ENCODE measurements around the gene LRMDA.

Gene LRMDA

DNA sequence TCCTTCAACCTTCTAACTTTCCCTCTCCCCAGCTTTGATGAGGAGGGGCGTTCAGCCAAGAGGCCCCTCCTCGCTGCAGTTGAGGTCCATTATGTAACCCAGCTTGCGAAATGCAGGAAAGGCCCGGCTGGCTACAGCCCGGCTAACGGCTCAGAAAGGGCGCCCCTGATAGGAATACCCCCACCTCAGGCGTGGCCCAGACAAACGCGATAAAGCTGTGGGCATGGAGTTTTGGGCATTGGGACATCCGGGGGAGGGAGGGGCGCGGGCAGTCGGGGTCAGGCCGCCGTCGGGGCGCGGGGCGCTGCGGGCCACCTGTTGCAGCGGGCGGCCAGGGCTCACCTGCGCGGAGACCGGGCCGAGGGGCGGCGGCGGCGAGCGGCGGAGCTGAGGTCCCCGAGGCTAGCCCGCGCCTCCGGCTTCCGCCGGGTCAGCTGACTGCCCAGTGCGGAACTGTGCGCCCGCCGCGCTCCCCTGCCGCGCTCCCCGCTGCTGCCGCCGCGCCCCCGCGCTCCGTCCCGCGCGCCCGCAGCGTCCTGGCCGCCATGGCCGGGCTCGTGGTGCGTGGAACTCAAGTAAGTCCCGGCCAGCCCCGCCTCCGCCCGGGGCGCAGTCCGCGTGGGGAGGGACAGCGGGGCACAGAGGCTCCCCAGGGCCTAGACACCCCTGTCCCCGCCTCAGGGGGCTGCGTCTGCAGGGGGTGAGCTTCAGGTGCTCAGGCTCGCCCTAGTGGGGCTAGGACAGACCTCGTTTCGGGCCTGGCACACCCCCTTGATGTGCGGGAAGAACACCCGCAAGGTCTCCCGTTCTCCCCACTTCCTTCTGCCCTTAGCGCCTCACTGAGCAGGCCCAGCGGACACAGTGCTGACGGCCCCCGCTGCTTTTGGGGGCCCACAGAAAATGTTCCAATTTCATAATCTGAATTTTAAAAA is at the start of gene LRMDA:
Gene LRMDA, plus strand, starts transcription at position 445 of the 932 bp plus-strand sequence.
- no CpG with 5 or more reads among the region's 82 CpGs for WGBS (ENCODE audit: insufficient coverage, insufficient read length)
- DNase-seq (ENCODE audit: low read depth, low spot score), result no peak
- no peaks in the 10 kb centered on the region for H3K36me3 ChIP-seq (ENCODE audit: control insufficient read depth, insufficient read depth, low read length)
- H3K4me1 ChIP-seq (ENCODE audit: control insufficient read depth, insufficient read depth, low read length), result 0 out of 2 replicates have a peak, but pooled peaks cover 1% of the 10 kb centered on the region
- peaks cover 73% of the 10 kb centered on the region for H3K27me3 ChIP-seq (ENCODE audit: control insufficient read depth, insufficient read depth, low read length)
- no peaks in the 10 kb centered on the region for H3K9me3 ChIP-seq (ENCODE audit: control insufficient read depth, insufficient read depth, low read length)
- no peak within 1 kb of the TSS for H3K27ac ChIP-seq (ENCODE audit: low read length)
- H3K4me3 ChIP-seq (ENCODE audit: low read length), result peak within 1 kb of the TSS; percentile 27; the same call in 1 of the 2 replicates

DNA sequence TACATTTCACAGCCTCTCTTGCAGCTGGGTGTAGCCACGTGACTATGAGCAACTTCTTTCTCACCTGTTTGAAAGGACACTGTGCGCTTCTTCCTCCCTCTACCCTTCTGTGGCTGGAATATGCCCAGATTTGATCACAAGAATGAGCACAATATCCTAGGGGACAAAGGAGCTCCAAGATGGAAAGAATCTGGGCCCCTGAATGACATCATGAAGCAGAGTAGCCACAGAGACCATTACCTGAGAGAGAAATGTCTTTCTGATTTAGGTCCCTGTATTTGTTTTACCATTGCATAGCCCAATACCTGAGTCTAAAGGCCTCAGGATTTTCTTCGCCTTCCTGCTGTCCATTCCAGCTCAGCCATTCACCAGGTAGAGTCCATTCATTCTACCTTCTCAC is 45.3 kb upstream of the LRMDA start:
- Histone ChIP-seq H3K4me3 (ENCODE audit: low read length) (no peak overlapping the region), H3K9me3 (ENCODE audit: control insufficient read depth, insufficient read depth, low read length) (no peaks in the 10 kb centered on the region), H3K4me1 (ENCODE audit: control insufficient read depth, insufficient read depth, low read length) (no peaks in the 10 kb centered on the region), H3K27ac (ENCODE audit: low read length) (no peak overlapping the region), H3K36me3 (ENCODE audit: control insufficient read depth, insufficient read depth, low read length) (no peaks in the 10 kb centered on the region), H3K27me3 (ENCODE audit: control insufficient read depth, insufficient read depth, low read length) (no peaks in the 10 kb centered on the region)
- WGBS (ENCODE audit: insufficient coverage, insufficient read length), result no CpG with 5 or more reads among the region's 3 CpGs
- DNase-seq (ENCODE audit: low read depth, low spot score), result no peak

DNA sequence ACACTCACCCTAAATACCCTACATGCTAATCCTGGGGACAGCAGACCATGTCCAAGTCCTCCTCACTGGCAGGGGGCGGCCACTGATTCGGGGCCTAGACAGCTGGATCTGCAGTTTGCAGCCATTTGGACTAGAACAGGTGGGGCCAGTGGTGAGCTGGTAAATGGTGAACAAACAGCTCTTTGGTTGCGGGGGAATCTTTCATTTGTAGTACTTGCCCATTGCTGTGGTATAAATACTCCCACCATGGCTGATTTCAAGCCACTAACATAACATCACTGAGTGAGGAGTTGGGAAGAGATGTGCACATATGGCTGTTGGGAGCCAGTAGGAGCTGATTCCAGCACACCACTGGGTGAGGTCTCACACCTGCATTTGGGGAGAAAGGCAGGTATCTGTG is 43.3 kb upstream of the LRMDA start:
- no CpG with 5 or more reads among the region's 3 CpGs for WGBS (ENCODE audit: insufficient coverage, insufficient read length)

DNA sequence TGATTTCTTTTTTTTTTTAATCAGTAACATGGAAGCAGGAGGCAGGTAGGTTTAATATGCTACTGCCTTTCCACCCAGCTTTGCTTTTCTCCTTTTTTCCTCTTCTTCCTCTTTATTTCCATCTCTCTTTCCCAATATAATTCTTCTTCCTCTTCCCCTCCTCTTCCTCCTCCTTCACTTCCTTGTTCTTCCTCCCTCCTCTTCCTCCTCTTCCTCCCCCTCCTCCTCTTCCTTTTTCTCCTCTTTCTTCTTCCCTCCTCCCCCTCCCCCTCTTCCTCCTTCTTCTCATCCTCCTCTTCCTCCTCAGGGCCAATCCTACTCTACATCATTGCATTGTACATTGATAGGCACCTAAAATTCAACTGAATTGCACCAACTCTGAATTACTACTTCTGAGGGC is 41.2 kb upstream of the LRMDA start:
- Histone ChIP-seq H3K4me3 (ENCODE audit: low read length) (no peak overlapping the region), H3K27me3 (ENCODE audit: control insufficient read depth, insufficient read depth, low read length) (peaks cover 20% of the 10 kb centered on the region), H3K36me3 (ENCODE audit: control insufficient read depth, insufficient read depth, low read length) (no peaks in the 10 kb centered on the region), H3K9me3 (ENCODE audit: control insufficient read depth, insufficient read depth, low read length) (no peaks in the 10 kb centered on the region), H3K4me1 (ENCODE audit: control insufficient read depth, insufficient read depth, low read length) (no peaks in the 10 kb centered on the region), H3K27ac (ENCODE audit: low read length) (no peak overlapping the region)
- no peak for DNase-seq (ENCODE audit: low read depth, low spot score)

More for the DNA sequence above, 43.3 kb upstream of the LRMDA start:
- no peak for DNase-seq (ENCODE audit: low read depth, low spot score)
- Histone ChIP-seq H3K4me1 (ENCODE audit: control insufficient read depth, insufficient read depth, low read length) (no peaks in the 10 kb centered on the region), H3K27me3 (ENCODE audit: control insufficient read depth, insufficient read depth, low read length) (peaks cover 3% of the 10 kb centered on the region; the same call in 1 of the 2 replicates), H3K27ac (ENCODE audit: low read length) (no peak overlapping the region), H3K4me3 (ENCODE audit: low read length) (no peak overlapping the region), H3K9me3 (ENCODE audit: control insufficient read depth, insufficient read depth, low read length) (no peaks in the 10 kb centered on the region), H3K36me3 (ENCODE audit: control insufficient read depth, insufficient read depth, low read length) (no peaks in the 10 kb centered on the region)

DNA sequence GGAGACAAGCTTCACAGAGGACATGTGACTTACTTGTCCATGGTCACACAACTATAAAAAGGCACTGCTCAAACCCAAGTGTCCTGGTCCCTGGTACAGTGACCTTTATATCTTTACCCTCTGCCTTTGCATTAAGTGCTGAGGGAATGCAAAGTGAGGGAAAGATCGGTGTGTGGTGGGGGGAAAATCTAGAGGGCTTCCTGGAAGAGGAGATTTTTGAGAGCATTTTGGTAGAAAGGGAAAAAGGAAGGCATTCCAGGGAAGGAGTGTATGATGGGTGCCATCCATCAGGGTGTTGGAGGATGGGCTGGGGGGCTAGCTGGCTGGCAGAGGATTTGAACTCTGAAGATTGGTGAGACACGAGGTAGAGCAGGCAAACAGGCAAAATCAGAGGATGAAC is 39.2 kb upstream of the LRMDA start:
- Histone ChIP-seq H3K4me1 (ENCODE audit: control insufficient read depth, insufficient read depth, low read length) (no peaks in the 10 kb centered on the region; the same call in 1 of the 2 replicates), H3K36me3 (ENCODE audit: control insufficient read depth, insufficient read depth, low read length) (no peaks in the 10 kb centered on the region), H3K27me3 (ENCODE audit: control insufficient read depth, insufficient read depth, low read length) (peaks cover 37% of the 10 kb centered on the region), H3K27ac (ENCODE audit: low read length) (no peak overlapping the region), H3K4me3 (ENCODE audit: low read length) (no peak overlapping the region), H3K9me3 (ENCODE audit: control insufficient read depth, insufficient read depth, low read length) (no peaks in the 10 kb centered on the region)
- 100% methylated on average over 1 of the region's 2 CpGs for WGBS (ENCODE audit: insufficient coverage, insufficient read length)
- no peak for DNase-seq (ENCODE audit: low read depth, low spot score)

DNA sequence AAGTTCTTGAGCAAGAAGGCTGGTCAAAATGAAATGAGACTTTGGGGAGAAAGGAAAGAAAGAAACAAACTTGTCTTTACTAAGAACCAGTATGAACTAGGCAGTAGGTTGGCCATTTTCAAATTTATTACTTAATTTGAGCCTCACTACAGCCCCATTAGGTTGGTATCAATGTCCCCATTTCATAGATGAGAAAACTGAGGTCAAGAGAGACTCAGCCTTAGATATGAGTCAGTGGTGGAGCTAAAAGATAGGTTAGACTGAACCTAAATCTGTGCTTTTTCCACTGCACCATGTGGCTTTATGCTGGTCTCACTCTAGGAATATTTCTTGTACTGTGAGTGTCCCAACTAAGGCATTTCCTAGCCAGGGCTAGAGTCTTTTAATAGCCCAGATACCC is 38.7 kb upstream of the LRMDA start:
- DNase-seq (ENCODE audit: low read depth, low spot score), result no peak
- H3K4me1 ChIP-seq (ENCODE audit: control insufficient read depth, insufficient read depth, low read length), result no peaks in the 10 kb centered on the region; the same call in 1 of the 2 replicates
- no peak overlapping the region for H3K4me3 ChIP-seq (ENCODE audit: low read length)
- H3K27ac ChIP-seq (ENCODE audit: low read length), result no peak overlapping the region
- H3K27me3 ChIP-seq (ENCODE audit: control insufficient read depth, insufficient read depth, low read length), result peaks cover 41% of the 10 kb centered on the region
- H3K36me3 ChIP-seq (ENCODE audit: control insufficient read depth, insufficient read depth, low read length), result no peaks in the 10 kb centered on the region
- no peaks in the 10 kb centered on the region for H3K9me3 ChIP-seq (ENCODE audit: control insufficient read depth, insufficient read depth, low read length)

DNA sequence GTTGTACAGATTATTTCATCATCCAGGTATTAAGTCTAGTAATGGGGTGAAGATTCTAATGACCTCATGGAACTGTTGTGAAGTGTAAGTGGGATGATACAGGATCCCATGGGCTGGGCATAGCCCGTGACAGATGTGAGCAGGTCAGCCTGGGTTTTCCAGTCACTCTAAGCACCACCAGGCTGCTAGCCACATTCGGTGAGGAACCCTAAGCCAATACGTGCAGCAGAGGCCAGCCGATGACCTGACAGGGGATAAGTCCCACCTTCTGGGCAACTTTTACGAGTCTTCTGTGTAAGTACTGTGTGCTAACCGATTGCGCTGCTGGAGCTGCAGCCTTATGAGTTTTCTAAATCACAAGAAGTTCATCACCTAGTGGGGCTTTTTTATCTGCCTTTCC is 37.2 kb upstream of the LRMDA start:
- Histone ChIP-seq H3K27ac (ENCODE audit: low read length) (no peak overlapping the region), H3K27me3 (ENCODE audit: control insufficient read depth, insufficient read depth, low read length) (peaks cover 52% of the 10 kb centered on the region)
- no CpG with 5 or more reads among the region's 7 CpGs for WGBS (ENCODE audit: insufficient coverage, insufficient read length)

DNA sequence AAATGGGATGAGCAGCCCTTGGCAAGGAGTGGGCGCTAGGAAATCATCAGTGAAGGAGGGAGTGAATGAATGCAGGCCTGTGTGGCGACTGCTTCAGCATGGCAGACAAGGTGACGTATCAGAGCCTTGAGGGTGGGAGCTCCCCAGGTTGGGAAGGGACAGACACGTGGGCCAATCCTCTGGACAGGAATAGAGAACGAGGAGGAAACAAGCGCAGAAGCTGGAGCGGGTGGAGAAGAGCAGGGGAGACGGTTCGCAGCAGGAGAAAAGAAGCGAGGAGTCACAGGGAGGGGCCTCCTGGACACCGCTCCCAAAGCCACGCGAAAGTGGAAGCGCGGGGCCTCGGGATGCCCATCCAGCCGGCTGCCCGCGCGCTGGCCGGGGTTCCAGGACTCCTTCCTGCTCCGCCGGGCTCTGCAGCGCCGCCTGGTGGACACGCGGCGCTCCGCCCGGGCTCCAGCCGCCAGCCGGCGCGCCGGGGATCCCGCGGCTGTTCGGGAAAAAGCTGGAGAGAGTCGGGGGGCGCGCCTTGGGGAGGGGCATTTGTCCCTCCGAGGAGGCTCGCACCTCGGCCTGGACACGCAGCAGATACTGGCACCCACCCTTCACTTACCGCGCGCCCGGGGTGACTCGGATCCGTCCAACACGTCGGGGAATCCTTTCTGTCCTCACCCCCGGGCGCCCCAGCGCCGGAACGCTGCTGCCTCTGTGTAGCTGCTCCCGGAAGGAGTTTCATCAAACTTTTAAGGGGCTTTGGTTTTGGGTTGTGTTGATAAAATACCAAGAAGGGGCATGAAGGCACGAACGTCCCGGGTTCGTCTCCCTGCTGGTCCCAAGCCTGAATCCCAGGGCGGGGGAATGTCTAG is 36.1 kb upstream of the LRMDA start:
- no peaks in the 10 kb centered on the region for H3K36me3 ChIP-seq (ENCODE audit: control insufficient read depth, insufficient read depth, low read length)
- H3K27ac ChIP-seq (ENCODE audit: low read length), result no peak overlapping the region
- no CpG with 5 or more reads among the region's 64 CpGs for WGBS (ENCODE audit: insufficient coverage, insufficient read length)
- no peaks in the 10 kb centered on the region; the same call in 1 of the 2 replicates for H3K4me1 ChIP-seq (ENCODE audit: control insufficient read depth, insufficient read depth, low read length)
- H3K9me3 ChIP-seq (ENCODE audit: control insufficient read depth, insufficient read depth, low read length), result no peaks in the 10 kb centered on the region
- DNase-seq (ENCODE audit: low read depth, low spot score), result no peak
- peaks cover 62% of the 10 kb centered on the region for H3K27me3 ChIP-seq (ENCODE audit: control insufficient read depth, insufficient read depth, low read length)
- H3K4me3 ChIP-seq (ENCODE audit: low read length), result peak overlapping the region; percentile 4; the same call in 1 of the 2 replicates

More for the DNA sequence above, 37.2 kb upstream of the LRMDA start:
- no peak for DNase-seq (ENCODE audit: low read depth, low spot score)
- Histone ChIP-seq H3K9me3 (ENCODE audit: control insufficient read depth, insufficient read depth, low read length) (no peaks in the 10 kb centered on the region), H3K36me3 (ENCODE audit: control insufficient read depth, insufficient read depth, low read length) (no peaks in the 10 kb centered on the region), H3K4me1 (ENCODE audit: control insufficient read depth, insufficient read depth, low read length) (no peaks in the 10 kb centered on the region; the same call in 1 of the 2 replicates), H3K4me3 (ENCODE audit: low read length) (no peak overlapping the region)

DNA sequence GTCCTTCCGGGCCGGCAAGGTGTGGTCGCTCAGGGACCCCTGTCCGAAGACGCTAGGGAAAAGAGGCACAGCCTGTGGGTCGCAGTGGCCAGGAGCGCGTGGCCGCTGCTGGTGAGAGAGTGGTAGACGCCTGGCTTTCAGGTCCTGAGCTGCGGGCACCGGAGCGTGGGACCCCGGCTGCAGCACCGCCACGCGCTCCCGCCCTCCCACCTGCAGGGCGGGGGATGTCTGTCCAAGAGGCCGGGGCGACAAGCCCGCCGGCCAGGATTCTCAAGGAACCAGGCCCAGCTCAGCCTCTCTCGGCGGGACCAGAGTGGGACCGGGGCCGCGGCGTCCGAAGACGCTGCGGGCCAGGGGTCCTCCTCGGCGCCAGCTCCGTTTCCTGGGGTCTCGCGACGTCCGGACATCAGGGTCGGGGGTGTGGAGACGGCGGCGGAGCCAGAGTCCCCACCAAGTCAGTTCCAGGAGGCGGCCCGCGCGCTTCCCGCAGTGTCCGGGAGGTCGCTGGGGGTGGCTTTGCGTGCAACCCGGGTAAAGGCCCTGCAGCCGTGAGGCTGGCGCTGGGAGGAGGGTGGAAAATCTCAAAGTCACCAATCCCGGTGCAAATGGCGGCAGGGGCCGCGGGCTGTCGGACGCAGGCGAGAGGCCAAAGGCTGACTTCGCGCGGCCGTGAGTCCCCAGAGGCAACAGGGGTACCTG is 35.3 kb upstream of the LRMDA start:
- Histone ChIP-seq H3K36me3 (ENCODE audit: control insufficient read depth, insufficient read depth, low read length) (no peaks in the 10 kb centered on the region), H3K4me3 (ENCODE audit: low read length) (peak overlapping the region; percentile 3; the same call in 1 of the 2 replicates), H3K4me1 (ENCODE audit: control insufficient read depth, insufficient read depth, low read length) (no peaks in the 10 kb centered on the region; the same call in 1 of the 2 replicates), H3K27ac (ENCODE audit: low read length) (no peak overlapping the region), H3K27me3 (ENCODE audit: control insufficient read depth, insufficient read depth, low read length) (peaks cover 69% of the 10 kb centered on the region), H3K9me3 (ENCODE audit: control insufficient read depth, insufficient read depth, low read length) (no peaks in the 10 kb centered on the region)
- no peak for DNase-seq (ENCODE audit: low read depth, low spot score)
- no CpG with 5 or more reads among the region's 65 CpGs for WGBS (ENCODE audit: insufficient coverage, insufficient read length)

Measured in iPS DF 6.9 (cell line).